GM21381 (cell line): ENCODE measurements around the gene TUBGCP6.

Experiments used
- ATAC-seq: cut with Tn5 transposase; IDR thresholded peaks from one replicate; pipeline ENCODE4 v1.9.1; 2021; ENCODE audit warnings: mild to moderate bottlenecking, moderate library complexity; ENCODE audit not compliant: unreplicated experiment

Gene TUBGCP6

GRCh38 chr22:50227579-50228215 is 17.1 kb downstream of the TUBGCP6 start:
- no peak for ATAC-seq

DNA sequence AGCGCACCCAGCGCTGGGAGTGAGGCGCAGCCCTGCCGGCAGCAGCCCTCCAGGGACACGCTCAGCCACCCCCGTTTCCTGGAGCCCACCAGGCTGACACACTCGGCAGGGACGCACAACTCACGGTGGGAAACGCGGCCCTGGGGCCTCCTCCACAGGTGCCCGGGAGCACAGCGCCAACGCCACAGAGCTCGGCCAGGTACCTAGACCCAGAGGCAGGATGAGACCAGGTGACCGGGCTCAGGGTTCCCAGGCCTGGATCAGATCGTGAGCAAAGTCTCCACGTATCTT is 18.0 kb downstream of the TUBGCP6 start:
- ATAC-seq, result no peak

DNA sequence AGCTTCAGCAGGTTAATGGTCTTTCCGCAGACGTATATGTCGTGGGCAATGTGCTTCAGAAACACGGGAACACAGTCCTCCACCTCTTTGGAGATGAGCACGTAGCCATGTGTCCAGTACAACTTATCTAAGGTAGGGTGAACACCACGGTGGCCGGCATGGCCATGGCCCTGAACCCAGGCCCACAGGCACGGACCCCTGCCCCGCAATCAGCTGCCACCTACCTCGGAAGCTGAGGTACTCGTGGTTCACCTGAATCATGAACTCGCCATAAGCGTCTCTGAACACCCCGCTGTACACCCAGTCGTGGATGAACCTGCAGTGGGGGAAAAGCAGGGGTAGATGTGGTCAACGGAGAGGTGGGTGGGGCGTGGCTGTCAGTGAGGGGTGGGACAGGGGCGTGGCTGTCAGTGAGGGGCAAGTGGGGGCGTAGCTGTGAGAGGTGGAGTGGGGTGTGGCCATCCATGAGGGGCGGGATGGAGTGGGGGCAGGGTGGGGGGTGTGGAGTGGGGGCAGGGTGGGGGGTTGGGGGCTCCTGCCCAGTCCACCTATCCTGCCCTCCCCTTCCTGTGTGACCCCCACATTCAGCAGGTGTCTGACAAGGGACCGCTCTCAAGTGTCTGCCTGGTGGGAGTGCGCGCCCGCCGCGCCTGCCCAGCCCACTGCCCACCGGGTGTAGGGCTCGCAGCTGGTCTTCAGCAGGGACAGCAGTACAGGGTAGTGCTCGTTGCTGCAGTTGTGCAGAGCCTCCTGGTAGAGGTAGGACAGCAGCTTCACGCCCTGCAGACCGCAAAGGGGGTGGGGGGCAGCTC is 18.6 kb downstream of the TUBGCP6 start:
- ATAC-seq, result no peak

DNA sequence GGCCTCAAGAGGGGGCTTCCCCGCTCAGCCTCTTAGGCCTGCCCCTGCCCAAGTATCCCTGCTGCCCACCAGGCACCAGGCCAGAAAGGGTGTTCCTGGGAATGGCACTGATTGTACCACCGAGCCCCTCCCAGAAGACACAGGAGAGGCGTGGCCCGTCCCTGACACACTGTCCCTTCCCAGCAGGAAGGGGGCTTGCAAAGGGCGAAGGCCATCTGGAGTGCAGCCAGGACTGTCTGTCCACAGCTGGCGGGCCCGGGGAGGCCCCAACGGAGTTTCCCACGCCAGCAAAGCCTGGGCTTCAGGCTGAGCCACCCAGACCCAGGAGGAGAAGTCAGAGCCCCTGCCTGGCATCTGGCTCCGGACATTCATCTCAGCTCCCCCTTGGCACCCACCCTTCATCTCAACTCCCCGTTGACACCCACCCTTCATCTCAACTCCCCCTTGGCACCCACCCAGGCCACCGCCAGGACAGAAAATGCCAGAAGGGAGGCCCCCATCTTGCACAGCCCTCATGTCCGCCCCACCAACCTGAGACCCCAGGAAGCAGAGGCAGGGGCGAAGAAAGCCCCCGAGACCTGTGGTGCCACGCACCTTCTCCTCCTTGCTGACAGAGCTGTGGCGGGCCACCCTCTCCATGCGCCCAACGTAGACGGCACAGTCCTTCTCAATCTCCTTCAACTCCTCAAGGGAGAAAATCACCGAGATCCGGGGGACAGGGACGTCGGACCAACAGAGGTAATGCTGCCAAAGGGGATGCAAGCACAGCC is 19.4 kb downstream of the TUBGCP6 start:
- ATAC-seq, result no peak

DNA sequence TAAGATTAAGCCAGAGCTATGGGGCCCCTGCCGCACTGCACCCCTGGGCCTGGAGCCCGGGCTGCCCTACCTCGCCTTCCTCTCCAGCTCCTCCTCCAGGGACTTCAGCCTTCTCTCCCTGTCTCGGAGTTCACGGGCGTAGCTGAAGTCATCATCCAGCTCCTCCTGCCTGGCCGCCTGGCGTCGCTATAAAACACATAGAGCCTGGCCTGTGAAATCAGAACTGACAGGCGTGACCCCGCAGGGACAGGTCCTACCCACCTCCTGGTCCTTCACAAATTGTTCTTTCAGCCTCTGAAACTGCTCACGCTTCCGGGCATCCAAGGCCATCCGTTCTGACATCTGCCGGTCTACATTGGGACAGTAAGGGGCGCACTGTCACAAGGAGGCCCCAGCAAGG is 20.8 kb downstream of the TUBGCP6 start:
- no peak for ATAC-seq

DNA sequence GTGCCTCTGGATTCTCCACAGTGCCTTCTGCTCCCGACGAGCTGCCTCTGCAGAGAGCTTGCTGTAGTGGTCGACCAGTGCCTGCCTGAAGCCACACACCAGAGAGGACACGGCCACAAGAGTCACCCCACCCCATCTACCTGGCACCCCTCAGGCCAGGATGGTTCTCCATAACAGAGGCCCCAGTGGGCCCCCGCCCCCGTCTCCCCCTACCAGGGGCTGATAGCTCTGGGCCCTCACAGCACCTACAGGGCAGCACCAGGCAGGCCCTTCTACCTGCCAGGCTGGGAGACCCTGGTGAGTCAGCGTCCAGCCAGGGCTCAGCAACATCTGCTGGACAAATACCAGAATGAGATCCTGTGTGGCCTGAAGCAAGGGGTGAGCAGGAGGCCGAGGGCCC is 22.3 kb downstream of the TUBGCP6 start:
- no peak for ATAC-seq

DNA sequence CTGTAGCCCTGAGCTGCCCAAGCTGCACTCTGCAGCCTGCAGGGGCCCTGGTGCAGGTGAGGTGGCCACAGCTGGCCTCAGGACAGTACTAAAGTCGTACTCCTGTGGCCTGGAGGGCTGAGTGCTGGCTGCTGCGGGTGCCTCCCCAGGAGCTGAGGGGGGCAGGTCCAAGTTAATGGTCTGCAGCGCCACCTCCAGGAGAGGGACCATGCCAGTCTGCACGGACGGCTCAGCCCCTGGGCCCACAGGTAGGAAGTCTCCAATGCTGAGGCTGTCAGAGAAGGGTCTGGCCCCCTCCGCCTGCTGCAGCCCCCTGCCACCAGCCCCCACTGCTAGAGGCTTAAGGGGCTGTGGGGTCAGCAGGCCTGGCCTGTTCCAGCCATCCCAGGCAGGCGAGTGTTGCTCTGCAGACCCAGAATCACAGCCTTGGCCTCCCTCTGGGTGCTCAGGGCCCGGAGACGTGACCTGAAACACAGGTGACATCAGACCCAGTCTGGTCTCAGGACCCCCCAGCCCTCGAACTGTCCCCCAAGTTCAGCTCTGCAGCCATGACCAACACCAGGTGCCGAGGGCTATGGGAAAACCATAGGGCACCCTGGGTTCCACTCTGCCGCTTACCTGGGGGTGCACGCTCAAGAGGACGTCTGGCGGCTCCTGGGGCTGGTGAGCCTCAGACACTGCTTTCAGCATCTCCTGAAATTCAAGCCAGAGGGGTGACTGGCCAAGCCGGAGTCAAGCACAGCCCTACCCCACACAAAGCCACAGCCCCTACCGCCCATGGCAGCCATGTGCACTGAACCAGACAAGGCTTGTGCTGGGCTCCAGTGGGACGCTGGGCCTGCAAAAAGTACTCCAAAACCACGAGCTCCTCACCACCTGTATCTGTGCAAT is 23.2 kb downstream of the TUBGCP6 start:
- ATAC-seq, result no peak

- ATAC-seq, result no peak
Observed at GRCh38 chr22:50220603-50221409, 24.0 kb downstream of the TUBGCP6 start.

GRCh38 chr22:50219800-50220602 is 24.8 kb downstream of the TUBGCP6 start:
- ATAC-seq, result no peak

GRCh38 chr22:50218996-50219727 is 25.7 kb downstream of the TUBGCP6 start:
- no peak for ATAC-seq

DNA sequence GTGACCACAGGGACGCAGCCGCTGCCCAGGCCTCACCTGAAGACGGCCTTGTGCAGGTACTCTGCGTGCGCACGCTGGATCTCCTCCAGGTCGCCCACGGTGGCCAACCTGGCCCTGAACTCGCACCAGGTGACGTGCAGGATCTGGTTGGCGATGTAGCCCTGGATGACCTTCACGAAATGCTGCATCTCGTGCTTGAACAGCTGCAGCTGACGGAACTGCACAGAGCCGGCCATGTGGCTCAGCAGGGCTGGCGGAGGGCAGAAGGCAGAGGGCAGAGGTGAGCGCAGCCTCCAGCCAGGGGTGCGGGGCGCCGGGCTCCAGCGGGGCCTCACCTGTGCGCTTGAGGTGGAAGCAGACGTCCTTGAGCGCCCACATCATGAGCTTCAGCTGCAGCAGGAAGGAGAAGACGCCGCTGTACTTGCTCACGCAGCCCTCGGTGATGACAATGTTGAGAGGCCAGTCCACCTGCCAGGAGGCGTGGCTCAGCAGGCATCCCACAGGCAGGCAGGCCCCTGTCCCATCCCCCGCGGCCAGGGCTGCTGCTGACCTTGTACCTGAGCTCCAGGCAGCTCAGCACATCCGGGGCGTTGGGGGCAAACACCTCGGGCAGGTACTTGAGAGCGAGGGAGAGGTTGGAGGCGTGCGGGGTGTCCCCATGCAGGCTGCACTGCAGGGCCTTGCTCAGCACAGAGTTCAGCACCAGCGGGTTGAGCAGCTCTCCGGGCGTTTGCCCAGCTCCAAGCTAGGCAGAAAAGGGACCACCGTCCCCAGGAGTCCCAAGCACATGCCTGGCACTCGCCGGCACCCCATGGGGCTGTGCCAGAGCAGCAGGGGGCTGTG is 26.4 kb downstream of the TUBGCP6 start:
- ATAC-seq, result no peak

GRCh38 chr22:50217543-50218152 is 27.2 kb downstream of the TUBGCP6 start:
- no peak for ATAC-seq

GRCh38 chr22:50216684-50217520 is 27.9 kb downstream of the TUBGCP6 start:
- ATAC-seq, result no peak

GRCh38 chr22:50216055-50216683 is 28.7 kb downstream of the TUBGCP6 start:
- no peak for ATAC-seq

DNA sequence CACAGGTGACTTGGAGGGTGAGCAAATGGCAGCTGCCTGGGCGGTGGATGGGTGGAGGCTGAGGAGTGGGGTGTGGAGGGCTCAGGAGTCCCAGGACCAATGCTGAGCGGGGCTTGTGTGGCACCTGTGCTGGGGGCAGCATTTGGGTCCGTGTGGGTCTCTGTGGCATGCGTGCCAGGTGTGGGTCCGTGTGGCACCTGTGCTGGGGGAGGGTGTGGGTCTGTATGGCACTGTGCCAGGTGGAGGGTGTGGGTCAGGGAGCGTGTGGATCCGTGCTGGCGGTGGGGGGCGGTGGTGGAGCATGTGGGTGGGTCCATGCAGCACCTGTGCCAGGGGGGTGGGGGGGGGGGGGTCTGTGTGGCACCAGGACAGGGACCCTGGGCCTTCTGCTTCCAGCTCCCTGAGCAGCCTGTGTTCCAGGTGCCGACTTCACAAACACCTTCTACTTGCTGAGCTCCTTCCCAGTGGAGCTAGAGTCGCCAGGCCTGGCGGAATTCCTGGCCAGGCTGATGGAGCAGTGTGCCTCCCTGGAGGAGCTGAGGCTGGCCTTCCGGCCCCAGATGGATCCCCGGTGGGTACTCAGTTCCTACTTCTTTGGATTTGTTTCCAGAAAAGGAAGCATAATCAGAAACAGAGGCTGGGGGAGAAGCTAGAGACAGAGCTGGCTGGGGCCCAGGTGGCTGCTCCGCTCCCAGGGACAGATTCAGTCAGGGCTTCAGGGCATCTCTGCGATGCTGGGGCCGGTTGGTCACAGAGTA is 29.3 kb downstream of the TUBGCP6 start:
- ATAC-seq, result no peak
